ENCODE measurements around the gene TOX3. TPM values are rescaled to one million over a fixed set of nuclear protein-coding genes. Genes with fewer than 3 reads are reported as not detected.

TOX3 gene
- total RNA-seq, 1 experiment from 2014 or later: 20.2 TPM

DNA sequence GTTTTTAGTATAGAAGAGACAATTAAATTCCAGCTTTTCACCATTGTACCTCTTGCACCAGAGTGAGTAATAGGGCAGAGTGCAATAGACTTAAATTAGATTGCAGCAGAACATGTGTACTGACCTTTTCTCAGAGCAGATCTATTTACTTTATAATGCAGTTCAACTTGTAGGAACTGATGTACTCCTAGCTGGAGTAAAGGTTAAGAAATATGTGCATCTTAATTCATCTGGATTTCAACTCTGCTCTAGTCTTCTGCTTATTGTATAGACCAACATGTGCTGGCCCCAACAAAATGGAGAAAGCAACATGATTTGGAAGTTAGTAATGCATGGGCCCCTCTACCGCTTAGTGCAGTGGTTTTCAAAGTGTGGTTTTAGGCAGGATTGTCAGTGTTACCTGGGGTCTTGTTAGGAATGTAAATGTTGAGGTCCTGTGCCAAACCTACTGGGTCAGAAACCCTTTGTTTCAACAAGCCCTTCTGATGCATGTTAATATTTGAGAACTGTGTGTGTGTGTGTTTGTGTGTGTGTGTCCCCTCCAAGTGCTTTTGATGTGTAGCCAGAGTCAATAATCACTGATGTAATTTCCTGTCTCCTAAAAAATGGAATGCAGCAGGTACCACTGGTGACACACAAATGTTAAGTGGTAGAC, 138.6 kb downstream of the TOX3 start:
- no peaks in the 10 kb centered on the region for H3K36me3 Mint-ChIP-seq
- CTCF ChIA-PET: no interaction called here
- H3K4me1 Mint-ChIP-seq: peaks cover 4% of the 10 kb centered on the region; the same call in 1 of the 2 replicates
- POLR2A ChIA-PET: no interaction called here
- ATAC-seq (no peak), DNase-seq (ENCODE audit: low spot score) (no peak)
- TF ChIP-seq ESRRA (CRISPR knock-in tag; IDR thresholded peaks at IDR 0.05; ENCODE audit: borderline replicate concordance): no peak
- TF ChIP-seq NR1H2 (CRISPR knock-in tag; IDR thresholded peaks at IDR 0.05): no peak
- peak; percentile 92 for TF ChIP-seq GABPB1 (CRISPR knock-in tag; IDR thresholded peaks at IDR 0.05)
- TF ChIP-seq, protein P1, sequence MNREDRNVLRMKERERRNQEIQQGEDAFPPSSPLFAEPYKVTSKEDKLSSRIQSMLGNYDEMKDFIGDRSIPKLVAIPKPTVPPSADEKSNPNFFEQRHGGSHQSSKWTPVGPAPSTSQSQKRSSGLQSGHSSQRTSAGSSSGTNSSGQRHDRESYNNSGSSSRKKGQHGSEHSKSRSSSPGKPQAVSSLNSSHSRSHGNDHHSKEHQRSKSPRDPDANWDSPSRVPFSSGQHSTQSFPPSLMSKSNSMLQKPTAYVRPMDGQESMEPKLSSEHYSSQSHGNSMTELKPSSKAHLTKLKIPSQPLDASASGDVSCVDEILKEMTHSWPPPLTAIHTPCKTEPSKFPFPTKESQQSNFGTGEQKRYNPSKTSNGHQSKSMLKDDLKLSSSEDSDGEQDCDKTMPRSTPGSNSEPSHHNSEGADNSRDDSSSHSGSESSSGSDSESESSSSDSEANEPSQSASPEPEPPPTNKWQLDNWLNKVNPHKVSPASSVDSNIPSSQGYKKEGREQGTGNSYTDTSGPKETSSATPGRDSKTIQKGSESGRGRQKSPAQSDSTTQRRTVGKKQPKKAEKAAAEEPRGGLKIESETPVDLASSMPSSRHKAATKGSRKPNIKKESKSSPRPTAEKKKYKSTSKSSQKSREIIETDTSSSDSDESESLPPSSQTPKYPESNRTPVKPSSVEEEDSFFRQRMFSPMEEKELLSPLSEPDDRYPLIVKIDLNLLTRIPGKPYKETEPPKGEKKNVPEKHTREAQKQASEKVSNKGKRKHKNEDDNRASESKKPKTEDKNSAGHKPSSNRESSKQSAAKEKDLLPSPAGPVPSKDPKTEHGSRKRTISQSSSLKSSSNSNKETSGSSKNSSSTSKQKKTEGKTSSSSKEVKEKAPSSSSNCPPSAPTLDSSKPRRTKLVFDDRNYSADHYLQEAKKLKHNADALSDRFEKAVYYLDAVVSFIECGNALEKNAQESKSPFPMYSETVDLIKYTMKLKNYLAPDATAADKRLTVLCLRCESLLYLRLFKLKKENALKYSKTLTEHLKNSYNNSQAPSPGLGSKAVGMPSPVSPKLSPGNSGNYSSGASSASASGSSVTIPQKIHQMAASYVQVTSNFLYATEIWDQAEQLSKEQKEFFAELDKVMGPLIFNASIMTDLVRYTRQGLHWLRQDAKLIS (CRISPR knock-in tag; IDR thresholded peaks at IDR 0.05; ENCODE audit: borderline replicate concordance): no peak
- TF ChIP-seq TEAD1 (CRISPR knock-in tag; IDR thresholded peaks at IDR 0.05): no peak
- H3K27me3 Mint-ChIP-seq (ENCODE audit: low read depth): no peaks in the 10 kb centered on the region
- no peak overlapping the region for H3K27ac Mint-ChIP-seq
- no peak overlapping the region for H3K4me3 Mint-ChIP-seq
- peaks cover 28% of the 10 kb centered on the region for H3K9me3 Mint-ChIP-seq

DNA sequence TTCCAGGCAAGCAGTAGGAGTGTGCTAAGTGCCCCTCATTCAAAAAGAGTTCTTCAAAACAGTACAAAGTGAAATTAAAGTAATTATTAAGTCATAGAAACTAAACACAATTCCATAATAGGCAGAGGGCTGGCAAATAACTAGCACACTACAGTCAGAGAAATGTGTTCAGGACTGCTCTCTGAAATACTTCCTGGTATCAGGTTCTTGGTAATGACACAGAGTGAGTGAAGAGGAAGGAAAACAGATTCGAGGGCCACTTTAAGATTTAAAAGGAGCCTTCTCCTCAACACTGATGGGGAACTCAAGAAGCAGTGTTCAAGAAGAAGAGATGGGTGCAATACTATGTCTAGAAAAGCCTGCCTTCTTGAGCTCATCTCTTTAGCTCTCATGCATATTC, 139.2 kb downstream of the TOX3 start:
- CTCF ChIA-PET: no interaction called here
- TF ChIP-seq, protein P2, sequence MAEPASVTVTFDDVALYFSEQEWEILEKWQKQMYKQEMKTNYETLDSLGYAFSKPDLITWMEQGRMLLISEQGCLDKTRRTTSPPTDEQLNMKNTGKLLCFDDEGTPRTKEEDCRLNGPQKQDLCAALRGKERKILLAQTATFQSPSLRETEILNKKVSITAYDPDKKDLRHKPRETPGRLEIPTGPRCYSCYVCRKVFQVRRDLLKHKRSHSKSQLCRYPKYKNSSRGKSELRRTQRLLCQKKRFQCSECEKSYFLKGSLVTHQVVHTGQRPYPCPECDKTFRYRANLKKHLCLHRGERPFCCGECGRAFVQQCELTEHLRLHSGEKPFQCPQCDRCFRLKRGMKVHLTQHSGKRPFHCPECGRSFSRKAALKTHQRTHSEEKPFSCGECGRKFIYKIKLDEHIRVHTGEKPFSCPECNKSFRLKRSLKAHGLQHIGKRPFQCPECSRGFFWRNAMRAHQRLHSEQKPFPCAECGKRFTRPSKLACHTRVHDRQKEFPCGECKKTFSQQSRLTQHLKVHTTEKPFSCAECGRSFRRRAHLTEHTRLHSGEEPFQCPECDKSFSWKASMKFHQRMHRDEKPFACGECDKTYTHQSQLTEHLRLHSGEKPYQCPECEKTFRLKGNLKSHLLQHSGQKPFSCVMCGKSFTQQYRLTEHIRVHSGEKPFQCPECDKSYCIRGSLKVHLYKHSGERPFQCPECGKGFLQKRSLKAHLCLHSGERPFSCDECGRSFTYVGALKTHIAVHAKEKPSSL (CRISPR knock-in tag; conservative IDR thresholded peaks at IDR 0.05): no peak
- TF ChIP-seq ZBTB21 (CRISPR knock-in tag; IDR thresholded peaks at IDR 0.05; ENCODE audit: borderline replicate concordance) (no peak), NFATC4 (CRISPR knock-in tag; IDR thresholded peaks at IDR 0.05) (no peak), NFE2L1 (CRISPR knock-in tag; IDR thresholded peaks at IDR 0.05) (no peak)
- no peak for DNase-seq (ENCODE audit: low spot score)
- ATAC-seq: no peak
- Mint-ChIP-seq H3K4me3 (no peak overlapping the region), H3K4me1 (peaks cover 4% of the 10 kb centered on the region; the same call in 1 of the 2 replicates), H3K27ac (no peak overlapping the region), H3K9me3 (peaks cover 28% of the 10 kb centered on the region), H3K36me3 (no peaks in the 10 kb centered on the region), H3K27me3 (ENCODE audit: low read depth) (no peaks in the 10 kb centered on the region)
- POLR2A ChIA-PET: no interaction called here

DNA sequence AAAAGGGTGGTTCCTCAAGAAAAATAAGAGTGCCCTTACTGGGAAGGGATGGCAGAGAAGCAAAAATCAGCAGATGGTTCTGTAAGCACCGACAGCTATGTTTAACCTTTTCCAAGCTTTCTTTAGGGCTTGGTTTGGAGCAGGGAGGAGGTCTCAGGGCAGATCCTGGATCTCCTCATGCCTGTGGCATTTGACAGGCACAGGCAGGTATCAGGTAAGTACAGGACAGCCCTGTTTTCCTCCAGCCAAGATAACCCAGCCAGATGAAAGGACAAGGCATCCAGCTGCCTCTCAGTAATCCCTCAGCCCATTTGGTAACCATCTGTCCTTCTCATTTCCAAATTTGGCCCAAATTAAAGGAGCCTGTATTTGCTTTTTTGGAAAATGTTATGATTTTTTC, 141.5 kb downstream of the TOX3 start:
- Mint-ChIP-seq H3K4me1 (peaks cover 4% of the 10 kb centered on the region; the same call in 1 of the 2 replicates), H3K27me3 (ENCODE audit: low read depth) (no peaks in the 10 kb centered on the region), H3K27ac (no peak overlapping the region), H3K36me3 (no peaks in the 10 kb centered on the region), H3K9me3 (peaks cover 13% of the 10 kb centered on the region), H3K4me3 (no peak overlapping the region)
- ATAC-seq (no peak), DNase-seq (ENCODE audit: low spot score) (no peak)
- ChIA-PET CTCF (no interaction called here), POLR2A (no interaction called here)
- TF ChIP-seq GABPB1 (CRISPR knock-in tag; IDR thresholded peaks at IDR 0.05) (no peak), MXD4 (CRISPR knock-in tag; IDR thresholded peaks at IDR 0.05; ENCODE audit: borderline replicate concordance) (no peak), ETV6 (CRISPR knock-in tag; IDR thresholded peaks at IDR 0.05) (no peak), JUN (CRISPR knock-in tag; IDR thresholded peaks at IDR 0.05) (no peak), TP53 (CRISPR knock-in tag; IDR thresholded peaks at IDR 0.05) (no peak), SOX15 (CRISPR knock-in tag; IDR thresholded peaks at IDR 0.05) (no peak), GRHL2 (CRISPR knock-in tag; IDR thresholded peaks at IDR 0.05; ENCODE audit: insufficient replicate concordance, severe bottlenecking) (no peak)
- TF ChIP-seq, protein P3, sequence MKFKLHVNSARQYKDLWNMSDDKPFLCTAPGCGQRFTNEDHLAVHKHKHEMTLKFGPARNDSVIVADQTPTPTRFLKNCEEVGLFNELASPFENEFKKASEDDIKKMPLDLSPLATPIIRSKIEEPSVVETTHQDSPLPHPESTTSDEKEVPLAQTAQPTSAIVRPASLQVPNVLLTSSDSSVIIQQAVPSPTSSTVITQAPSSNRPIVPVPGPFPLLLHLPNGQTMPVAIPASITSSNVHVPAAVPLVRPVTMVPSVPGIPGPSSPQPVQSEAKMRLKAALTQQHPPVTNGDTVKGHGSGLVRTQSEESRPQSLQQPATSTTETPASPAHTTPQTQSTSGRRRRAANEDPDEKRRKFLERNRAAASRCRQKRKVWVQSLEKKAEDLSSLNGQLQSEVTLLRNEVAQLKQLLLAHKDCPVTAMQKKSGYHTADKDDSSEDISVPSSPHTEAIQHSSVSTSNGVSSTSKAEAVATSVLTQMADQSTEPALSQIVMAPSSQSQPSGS (CRISPR knock-in tag; IDR thresholded peaks at IDR 0.05; ENCODE audit: borderline replicate concordance, low read depth): no peak
- TF ChIP-seq, protein P2 (CRISPR knock-in tag; conservative IDR thresholded peaks at IDR 0.05): no peak
- TF ChIP-seq, protein P4, sequence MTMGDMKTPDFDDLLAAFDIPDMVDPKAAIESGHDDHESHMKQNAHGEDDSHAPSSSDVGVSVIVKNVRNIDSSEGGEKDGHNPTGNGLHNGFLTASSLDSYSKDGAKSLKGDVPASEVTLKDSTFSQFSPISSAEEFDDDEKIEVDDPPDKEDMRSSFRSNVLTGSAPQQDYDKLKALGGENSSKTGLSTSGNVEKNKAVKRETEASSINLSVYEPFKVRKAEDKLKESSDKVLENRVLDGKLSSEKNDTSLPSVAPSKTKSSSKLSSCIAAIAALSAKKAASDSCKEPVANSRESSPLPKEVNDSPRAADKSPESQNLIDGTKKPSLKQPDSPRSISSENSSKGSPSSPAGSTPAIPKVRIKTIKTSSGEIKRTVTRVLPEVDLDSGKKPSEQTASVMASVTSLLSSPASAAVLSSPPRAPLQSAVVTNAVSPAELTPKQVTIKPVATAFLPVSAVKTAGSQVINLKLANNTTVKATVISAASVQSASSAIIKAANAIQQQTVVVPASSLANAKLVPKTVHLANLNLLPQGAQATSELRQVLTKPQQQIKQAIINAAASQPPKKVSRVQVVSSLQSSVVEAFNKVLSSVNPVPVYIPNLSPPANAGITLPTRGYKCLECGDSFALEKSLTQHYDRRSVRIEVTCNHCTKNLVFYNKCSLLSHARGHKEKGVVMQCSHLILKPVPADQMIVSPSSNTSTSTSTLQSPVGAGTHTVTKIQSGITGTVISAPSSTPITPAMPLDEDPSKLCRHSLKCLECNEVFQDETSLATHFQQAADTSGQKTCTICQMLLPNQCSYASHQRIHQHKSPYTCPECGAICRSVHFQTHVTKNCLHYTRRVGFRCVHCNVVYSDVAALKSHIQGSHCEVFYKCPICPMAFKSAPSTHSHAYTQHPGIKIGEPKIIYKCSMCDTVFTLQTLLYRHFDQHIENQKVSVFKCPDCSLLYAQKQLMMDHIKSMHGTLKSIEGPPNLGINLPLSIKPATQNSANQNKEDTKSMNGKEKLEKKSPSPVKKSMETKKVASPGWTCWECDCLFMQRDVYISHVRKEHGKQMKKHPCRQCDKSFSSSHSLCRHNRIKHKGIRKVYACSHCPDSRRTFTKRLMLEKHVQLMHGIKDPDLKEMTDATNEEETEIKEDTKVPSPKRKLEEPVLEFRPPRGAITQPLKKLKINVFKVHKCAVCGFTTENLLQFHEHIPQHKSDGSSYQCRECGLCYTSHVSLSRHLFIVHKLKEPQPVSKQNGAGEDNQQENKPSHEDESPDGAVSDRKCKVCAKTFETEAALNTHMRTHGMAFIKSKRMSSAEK (CRISPR knock-in tag; IDR thresholded peaks at IDR 0.05; ENCODE audit: borderline replicate concordance): no peak

Measured in WTC11 (cell line).